Neural progenitor cell (in vitro differentiated cells): ENCODE data around the gene CEP95. TPM values are rescaled to one million over a fixed set of nuclear protein-coding genes. Genes with fewer than 3 reads are reported as not detected.

ENCODE experiments used
- DNase-seq: peaks from one replicate; pipeline ENCODE4 v3.0.0-alpha.2; 2016; ENCODE audit warnings: low spot score
- H2AFZ ChIP-seq: fragments of 200-600 bp; sonication (generic); replicated peaks from 2 replicates; pipeline ENCODE4 v1.6.1; 2016; ENCODE audit warnings: antibody characterized with exemption
- H3F3A ChIP-seq: fragments of 200-600 bp; sonication (generic); 2 replicates; pipeline ENCODE4 v1.6.1; 2016; ENCODE audit warnings: antibody characterized with exemption, low read depth
- H3K27ac ChIP-seq: fragments of 200-600 bp; sonication (generic); 2 replicates; pipeline ENCODE4 v1.5.1; 2016; ENCODE audit warnings: mild to moderate bottlenecking
- H3K27me3 ChIP-seq: fragments of 200-600 bp; sonication (generic); 2 replicates; pipeline ENCODE4 v1.6.1; 2016; ENCODE audit warnings: mild to moderate bottlenecking, moderate library complexity
- H3K36me3 ChIP-seq: fragments of 200-600 bp; sonication (generic); 2 replicates; pipeline ENCODE4 v1.5.1; 2016
- H3K4me1 ChIP-seq: fragments of 200-600 bp; sonication (generic); 2 replicates; pipeline ENCODE4 v1.6.1; 2016; ENCODE audit warnings: mixed run types
- H3K4me2 ChIP-seq: fragments of 200-600 bp; sonication (generic); 2 replicates; pipeline ENCODE4 v1.6.1; 2016
- H3K4me3 ChIP-seq: fragments of 200-600 bp; sonication (generic); 2 replicates; pipeline ENCODE4 v1.5.1; 2016
- H3K79me2 ChIP-seq: fragments of 200-600 bp; sonication (generic); 2 replicates; pipeline ENCODE4 v1.6.1; 2016; ENCODE audit warnings: low read depth
- H3K9ac ChIP-seq: fragments of 200-600 bp; sonication (generic); 2 replicates; pipeline ENCODE4 v1.6.1; 2016
- H3K9me3 ChIP-seq: fragments of 200-600 bp; sonication (generic); 2 replicates; pipeline ENCODE4 v1.5.1; 2016; ENCODE audit warnings: low read depth
- H4K20me1 ChIP-seq: fragments of 200-600 bp; sonication (generic); 2 replicates; pipeline ENCODE4 v1.6.1; 2016; ENCODE audit warnings: low read depth
- H3K27ac Mint-ChIP-seq: 3 replicates; pipeline ENCODE4 v1.8.0; 2021; ENCODE audit warnings: mixed read lengths
- H3K27me3 Mint-ChIP-seq: 2 replicates; pipeline ENCODE4 v1.8.0; 2022; ENCODE audit warnings: low read depth, mild to moderate bottlenecking, inconsistent platforms, moderate library complexity, mixed read lengths; ENCODE audit not compliant: insufficient read depth
- H3K36me3 Mint-ChIP-seq: 3 replicates; pipeline ENCODE4 v1.8.0; 2021; ENCODE audit warnings: mixed read lengths
- H3K4me1 Mint-ChIP-seq: 3 replicates; pipeline ENCODE4 v1.8.0; 2021; ENCODE audit warnings: mixed read lengths
- H3K4me3 Mint-ChIP-seq: 3 replicates; pipeline ENCODE4 v1.8.0; 2021; ENCODE audit warnings: mild to moderate bottlenecking, moderate library complexity, mixed read lengths
- H3K9me3 Mint-ChIP-seq: 3 replicates; pipeline ENCODE4 v1.8.0; 2020; ENCODE audit warnings: mixed read lengths
- EZH2 ChIP-seq: fragments of 200-600 bp; sonication (generic); IDR thresholded peaks from 2 replicates; pipeline ENCODE4 v1.6.1; 2017; ENCODE audit warnings: antibody characterized with exemption, mild to moderate bottlenecking, moderate library complexity
- EZH2phosphoT487 ChIP-seq: fragments of 200-600 bp; sonication (generic); IDR thresholded peaks from 2 replicates; pipeline ENCODE4 v1.6.1; 2017; ENCODE audit warnings: antibody characterized with exemption
- total RNA-seq: library from RNA; depleted of rRNA; stranded (reverse); fragments of >200 nt; gene quantifications from 2 replicates; pipeline ENCODE4 v1.2.3, GENCODE V29; 2015; ENCODE audit warnings: low replicate concordance
- TF ChIP-seq, protein P1 (sequence below): fragments of 200-600 bp; sonication (generic); IDR thresholded peaks from 2 replicates; pipeline ENCODE4 v1.5.1; 2017; ENCODE audit warnings: antibody characterized with exemption, mild to moderate bottlenecking

Gene CEP95
- total RNA-seq, 1 donor from 2014 or later = 76.9 TPM

DNA sequence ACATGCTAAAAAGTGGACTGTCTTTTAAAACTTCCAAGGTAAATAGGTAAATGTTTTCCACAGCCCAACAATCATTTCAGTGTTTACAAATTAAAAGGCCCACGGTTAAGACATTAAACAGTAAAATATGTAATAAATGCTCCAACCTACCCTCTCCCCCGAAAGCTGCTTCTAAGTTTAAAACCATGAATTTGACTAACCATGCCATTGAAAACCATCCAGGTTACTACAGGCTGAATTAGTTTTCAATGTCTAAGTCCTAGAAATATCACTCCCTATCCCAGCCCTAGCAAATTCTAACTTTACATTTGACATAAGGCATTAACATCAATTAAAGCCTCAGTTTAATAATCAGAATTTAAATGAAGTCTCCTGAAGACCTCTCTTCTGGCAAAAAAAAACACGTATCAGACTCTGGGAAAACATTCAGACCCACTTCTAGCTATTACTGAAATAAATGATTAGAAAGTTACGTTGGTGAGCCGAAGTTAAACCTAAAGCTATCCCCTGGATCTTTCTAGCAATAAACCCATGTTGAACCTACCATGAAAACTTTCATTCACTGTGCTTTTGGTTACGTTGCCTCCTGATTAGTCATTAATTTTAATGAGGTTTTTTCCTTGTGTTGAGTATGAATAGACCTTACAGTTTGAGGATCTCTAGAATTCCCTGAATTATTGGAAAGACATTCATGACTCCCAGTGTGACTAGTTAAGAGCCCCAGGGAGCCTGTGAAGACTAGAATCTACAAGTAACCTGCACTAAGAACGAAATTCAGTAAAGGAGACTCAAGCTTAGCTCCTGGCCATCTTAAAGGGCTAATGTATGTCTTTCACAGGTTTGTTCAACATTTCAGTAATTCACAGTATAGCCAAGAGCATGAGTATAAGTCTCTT, 8.2 kb upstream of the CEP95 start:
- H3K4me1 Mint-ChIP-seq = peaks cover 39% of the 10 kb centered on the region
- H3F3A ChIP-seq = peaks cover 72% of the 10 kb centered on the region
- H3K4me3 Mint-ChIP-seq = peak overlapping the region; percentile 19
- H3K4me1 ChIP-seq = peaks cover 13% of the 10 kb centered on the region
- peaks cover 75% of the 10 kb centered on the region for H3K79me2 ChIP-seq
- H3K36me3 ChIP-seq = peaks cover 45% of the 10 kb centered on the region
- H3K27ac Mint-ChIP-seq = no peak overlapping the region
- H3K27me3 Mint-ChIP-seq = peaks cover 7% of the 10 kb centered on the region
- peak overlapping the region; percentile 91 for H3K4me2 ChIP-seq
- TF ChIP-seq EZH2phosphoT487 (no peak), EZH2 (no peak)
- TF ChIP-seq, protein P1, sequence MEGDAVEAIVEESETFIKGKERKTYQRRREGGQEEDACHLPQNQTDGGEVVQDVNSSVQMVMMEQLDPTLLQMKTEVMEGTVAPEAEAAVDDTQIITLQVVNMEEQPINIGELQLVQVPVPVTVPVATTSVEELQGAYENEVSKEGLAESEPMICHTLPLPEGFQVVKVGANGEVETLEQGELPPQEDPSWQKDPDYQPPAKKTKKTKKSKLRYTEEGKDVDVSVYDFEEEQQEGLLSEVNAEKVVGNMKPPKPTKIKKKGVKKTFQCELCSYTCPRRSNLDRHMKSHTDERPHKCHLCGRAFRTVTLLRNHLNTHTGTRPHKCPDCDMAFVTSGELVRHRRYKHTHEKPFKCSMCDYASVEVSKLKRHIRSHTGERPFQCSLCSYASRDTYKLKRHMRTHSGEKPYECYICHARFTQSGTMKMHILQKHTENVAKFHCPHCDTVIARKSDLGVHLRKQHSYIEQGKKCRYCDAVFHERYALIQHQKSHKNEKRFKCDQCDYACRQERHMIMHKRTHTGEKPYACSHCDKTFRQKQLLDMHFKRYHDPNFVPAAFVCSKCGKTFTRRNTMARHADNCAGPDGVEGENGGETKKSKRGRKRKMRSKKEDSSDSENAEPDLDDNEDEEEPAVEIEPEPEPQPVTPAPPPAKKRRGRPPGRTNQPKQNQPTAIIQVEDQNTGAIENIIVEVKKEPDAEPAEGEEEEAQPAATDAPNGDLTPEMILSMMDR = no peak
- peaks cover 83% of the 10 kb centered on the region for H4K20me1 ChIP-seq
- DNase-seq = peak; percentile 27
- H2AFZ ChIP-seq = no peak overlapping the region
- peaks cover 41% of the 10 kb centered on the region for H3K36me3 Mint-ChIP-seq
- no peaks in the 10 kb centered on the region for H3K27me3 ChIP-seq
- no peaks in the 10 kb centered on the region for H3K9me3 Mint-ChIP-seq
- H3K9ac ChIP-seq = no peak overlapping the region
- peak overlapping the region; percentile 91 for H3K27ac ChIP-seq
- H3K9me3 ChIP-seq = no peaks in the 10 kb centered on the region
- H3K4me3 ChIP-seq = no peak overlapping the region

DNA sequence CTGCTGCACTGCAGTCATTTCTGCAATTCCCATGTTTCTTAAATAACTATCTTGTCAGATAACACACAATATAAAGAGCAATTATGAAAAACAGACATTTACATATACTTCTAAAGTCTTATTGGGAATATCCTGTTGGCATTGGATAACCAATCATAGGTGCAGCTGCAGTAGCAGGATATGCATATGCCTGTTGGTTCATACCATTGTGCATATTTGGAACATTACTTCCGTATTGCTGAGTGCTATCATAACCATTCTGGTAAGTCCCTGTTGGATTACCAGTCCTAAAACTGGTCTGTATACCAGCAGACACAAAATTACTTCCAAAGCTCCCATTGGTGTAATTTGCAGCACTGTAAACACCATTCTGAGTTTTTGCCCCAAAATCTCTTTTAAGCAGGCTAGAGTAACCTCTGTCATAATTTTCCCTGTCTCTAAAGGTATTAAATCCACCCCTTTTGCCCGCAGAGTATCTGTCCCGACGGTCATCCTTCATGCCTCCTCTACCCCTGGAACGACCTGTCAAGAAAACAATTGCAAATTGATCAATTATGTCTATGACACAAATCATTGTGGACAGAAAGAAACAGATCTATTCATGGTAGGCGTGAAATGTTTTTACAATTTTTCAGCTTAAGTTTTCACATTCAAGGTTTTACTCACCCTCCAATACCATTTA, 6.8 kb upstream of the CEP95 start:
- H3K27me3 ChIP-seq = no peaks in the 10 kb centered on the region
- Mint-ChIP-seq H3K36me3 (peaks cover 45% of the 10 kb centered on the region), H3K9me3 (no peaks in the 10 kb centered on the region), H3K4me3 (peak overlapping the region; percentile 39), H3K4me1 (peaks cover 41% of the 10 kb centered on the region), H3K27ac (peak overlapping the region; percentile 24), H3K27me3 (peaks cover 7% of the 10 kb centered on the region)
- H3K36me3 ChIP-seq = peaks cover 55% of the 10 kb centered on the region
- no peak overlapping the region for H2AFZ ChIP-seq
- no peak overlapping the region for H3K4me2 ChIP-seq
- H3K4me3 ChIP-seq = no peak overlapping the region
- H3K79me2 ChIP-seq = peaks cover 75% of the 10 kb centered on the region
- H3K9me3 ChIP-seq = no peaks in the 10 kb centered on the region
- peaks cover 87% of the 10 kb centered on the region for H4K20me1 ChIP-seq
- peak overlapping the region; percentile 91 for H3K27ac ChIP-seq
- no peak overlapping the region for H3K9ac ChIP-seq
- H3K4me1 ChIP-seq = peaks cover 23% of the 10 kb centered on the region
- TF ChIP-seq, protein P1 = no peak
- TF ChIP-seq EZH2phosphoT487 = no peak
- TF ChIP-seq EZH2 = no peak
- H3F3A ChIP-seq = peaks cover 86% of the 10 kb centered on the region
- DNase-seq = no peak

DNA sequence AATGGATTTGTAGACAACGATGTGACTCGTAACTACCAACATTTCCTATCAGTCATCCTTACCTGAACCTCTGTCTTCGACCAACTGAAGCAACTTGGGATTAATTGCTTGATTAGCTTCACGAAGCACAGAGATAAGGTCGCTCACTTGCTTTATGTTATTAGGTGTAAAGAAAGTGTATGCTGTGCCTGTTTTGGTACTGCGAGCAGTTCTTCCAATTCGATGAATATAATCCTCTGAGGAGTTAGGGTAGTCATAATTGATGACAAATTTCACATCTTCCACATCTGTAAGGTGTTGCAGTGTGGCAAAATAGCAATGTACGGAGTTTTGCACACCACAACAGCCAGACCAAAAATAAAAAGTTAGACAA, 6.3 kb upstream of the CEP95 start:
- H3K27ac Mint-ChIP-seq = no peak overlapping the region

More for the DNA sequence above, 6.3 kb upstream of the CEP95 start:
- H3K4me2 ChIP-seq = no peak overlapping the region
- peaks cover 89% of the 10 kb centered on the region for H3F3A ChIP-seq
- no peaks in the 10 kb centered on the region for H3K27me3 ChIP-seq
- Mint-ChIP-seq H3K9me3 (no peaks in the 10 kb centered on the region), H3K4me1 (peaks cover 43% of the 10 kb centered on the region), H3K4me3 (peak overlapping the region; percentile 39), H3K27me3 (peaks cover 7% of the 10 kb centered on the region), H3K36me3 (peaks cover 48% of the 10 kb centered on the region)
- H3K9ac ChIP-seq = no peak overlapping the region
- H4K20me1 ChIP-seq = peaks cover 85% of the 10 kb centered on the region
- H2AFZ ChIP-seq = no peak overlapping the region
- H3K79me2 ChIP-seq = peaks cover 75% of the 10 kb centered on the region
- H3K4me1 ChIP-seq = peaks cover 20% of the 10 kb centered on the region
- TF ChIP-seq EZH2 (no peak), EZH2phosphoT487 (no peak)
- TF ChIP-seq, protein P1 = no peak
- no peak for DNase-seq
- H3K4me3 ChIP-seq = no peak overlapping the region
- H3K9me3 ChIP-seq = no peaks in the 10 kb centered on the region
- H3K36me3 ChIP-seq = peaks cover 55% of the 10 kb centered on the region
- no peak overlapping the region for H3K27ac ChIP-seq
